HT-29 (cell line): Measurements from ENCODE around the gene TAGLN. TPM values are rescaled to one million over a fixed set of nuclear protein-coding genes. Genes with fewer than 3 reads are reported as not detected.

ENCODE experiments used
- DNase-seq: peaks from one replicate; pipeline ENCODE4 v3.0.0-alpha.2; 2015; ENCODE audit warnings: low spot score
- total RNA-seq: library from RNA; depleted of rRNA; stranded (reverse); fragments of >200 nt; shearing (Covaris generic); gene quantifications from 2 replicates; pipeline ENCODE4 v1.2.3, GENCODE V29; 2014; rRNA removed

The TAGLN gene
- 11.3 and 14.7 TPM in 2 replicates for total RNA-seq

DNA sequence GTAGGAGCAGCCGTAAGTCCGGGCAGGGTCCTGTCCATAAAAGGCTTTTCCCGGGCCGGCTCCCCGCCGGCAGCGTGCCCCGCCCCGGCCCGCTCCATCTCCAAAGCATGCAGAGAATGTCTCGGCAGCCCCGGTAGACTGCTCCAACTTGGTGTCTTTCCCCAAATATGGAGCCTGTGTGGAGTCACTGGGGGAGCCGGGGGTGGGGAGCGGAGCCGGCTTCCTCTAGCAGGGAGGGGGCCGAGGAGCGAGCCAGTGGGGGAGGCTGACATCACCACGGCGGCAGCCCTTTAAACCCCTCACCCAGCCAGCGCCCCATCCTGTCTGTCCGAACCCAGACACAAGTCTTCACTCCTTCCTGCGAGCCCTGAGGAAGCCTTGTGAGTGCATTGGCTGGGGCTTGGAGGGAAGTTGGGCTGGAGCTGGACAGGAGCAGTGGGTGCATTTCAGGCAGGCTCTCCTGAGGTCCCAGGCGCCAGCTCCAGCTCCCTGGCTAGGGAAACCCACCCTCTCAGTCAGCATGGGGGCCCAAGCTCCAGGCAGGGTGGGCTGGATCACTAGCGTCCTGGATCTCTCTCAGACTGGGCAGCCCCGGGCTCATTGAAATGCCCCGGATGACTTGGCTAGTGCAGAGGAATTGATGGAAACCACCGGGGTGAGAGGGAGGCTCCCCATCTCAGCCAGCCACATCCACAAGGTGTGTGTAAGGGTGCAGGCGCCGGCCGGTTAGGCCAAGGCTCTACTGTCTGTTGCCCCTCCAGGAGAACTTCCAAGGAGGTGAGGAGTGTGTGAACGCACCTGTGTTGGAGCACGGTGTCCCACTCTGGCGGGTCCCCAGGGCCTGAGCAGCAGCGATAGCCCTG, at the start of gene TAGLN:
TAGLN (plus strand) TSS at position 318 of the 863 bp plus-strand sequence. CDS start 3,644 bp downstream, outside the sequence.
- no peak for DNase-seq

GRCh38 chr11:117152066-117152465, 47.1 kb upstream of the TAGLN start:
- DNase-seq = no peak

- no peak for DNase-seq
Observed at GRCh38 chr11:117154468-117154867, 44.7 kb upstream of the TAGLN start.

GRCh38 chr11:117157507-117157906, 41.7 kb upstream of the TAGLN start:
- no peak for DNase-seq

DNA sequence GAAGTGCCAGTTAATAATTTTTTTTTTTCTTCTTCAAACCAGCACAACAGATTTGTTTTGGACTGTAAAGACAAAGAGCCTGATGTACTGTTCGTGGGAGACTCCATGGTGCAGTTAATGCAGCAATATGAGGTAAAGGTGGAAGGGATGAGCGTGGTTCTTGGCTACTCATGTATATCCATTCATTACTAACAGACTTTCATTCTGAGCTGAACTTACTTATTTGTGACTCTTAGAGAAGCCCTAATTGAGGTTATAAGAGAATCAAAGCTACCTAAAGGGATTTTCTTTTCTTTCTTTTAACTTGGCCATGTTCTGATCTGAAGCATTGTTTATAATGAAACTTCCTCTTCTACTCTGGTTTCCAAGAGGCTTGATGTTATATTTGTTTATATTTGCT, 39.3 kb upstream of the TAGLN start:
- no peak for DNase-seq

DNA sequence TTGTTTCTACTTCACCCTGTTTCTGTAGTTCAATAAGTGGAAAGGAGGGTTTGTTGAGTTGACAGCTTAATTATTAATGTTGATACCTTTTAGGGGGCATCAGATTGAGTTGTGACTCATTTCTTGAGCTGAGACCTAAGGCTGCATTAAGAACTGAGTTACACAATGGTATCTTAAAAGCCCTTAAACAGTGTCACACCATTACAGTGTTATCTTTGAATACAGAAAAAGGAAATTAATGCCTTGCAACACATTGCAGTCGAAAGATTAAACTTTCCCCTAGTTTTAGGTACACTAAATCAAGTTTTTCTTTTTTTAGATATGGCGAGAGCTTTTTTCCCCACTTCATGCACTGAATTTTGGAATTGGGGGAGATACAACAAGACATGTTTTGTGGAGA, 38.3 kb upstream of the TAGLN start:
- DNase-seq = no peak

- no peak for DNase-seq
Observed at GRCh38 chr11:117166491-117166890, 32.7 kb upstream of the TAGLN start.

DNA sequence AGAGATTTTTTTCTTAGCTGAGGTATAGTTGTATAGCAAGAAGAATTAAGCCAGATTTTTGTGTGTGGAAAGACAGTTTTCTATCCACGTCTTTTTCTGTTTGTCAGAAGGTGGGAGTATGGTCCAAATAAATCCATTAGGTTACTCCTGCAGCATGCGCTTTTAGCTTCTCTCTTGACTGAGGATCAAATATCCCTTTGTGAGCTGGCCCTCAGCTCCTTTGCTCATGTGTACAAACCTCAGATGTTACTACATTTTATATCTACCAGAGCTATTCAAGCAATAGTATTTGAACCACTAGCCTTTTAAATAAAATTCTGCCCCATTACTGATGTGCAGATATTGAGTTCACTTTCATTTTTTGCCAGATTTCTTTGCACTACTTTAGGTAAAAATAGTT, 29.4 kb upstream of the TAGLN start:
- DNase-seq = no peak

DNA sequence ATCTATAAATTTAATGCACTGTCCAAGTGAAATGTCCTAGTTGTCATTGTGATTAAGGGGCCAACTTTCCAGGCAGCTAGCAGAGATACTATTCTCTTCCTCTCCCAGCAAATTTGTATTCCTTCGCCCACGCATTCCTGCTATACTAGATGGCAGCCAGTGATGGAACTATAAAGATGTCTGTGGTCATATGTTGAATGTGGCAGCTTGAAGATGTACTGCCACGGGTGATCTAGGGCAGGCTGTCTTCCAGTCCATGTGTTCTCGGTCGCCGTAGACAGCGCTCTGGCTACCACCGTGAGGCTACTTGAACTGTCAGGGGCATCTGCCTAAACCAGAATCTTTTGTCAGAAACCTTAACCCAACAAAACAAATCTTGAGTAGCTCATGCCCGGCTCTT, 29.0 kb upstream of the TAGLN start:
- no peak for DNase-seq

DNA sequence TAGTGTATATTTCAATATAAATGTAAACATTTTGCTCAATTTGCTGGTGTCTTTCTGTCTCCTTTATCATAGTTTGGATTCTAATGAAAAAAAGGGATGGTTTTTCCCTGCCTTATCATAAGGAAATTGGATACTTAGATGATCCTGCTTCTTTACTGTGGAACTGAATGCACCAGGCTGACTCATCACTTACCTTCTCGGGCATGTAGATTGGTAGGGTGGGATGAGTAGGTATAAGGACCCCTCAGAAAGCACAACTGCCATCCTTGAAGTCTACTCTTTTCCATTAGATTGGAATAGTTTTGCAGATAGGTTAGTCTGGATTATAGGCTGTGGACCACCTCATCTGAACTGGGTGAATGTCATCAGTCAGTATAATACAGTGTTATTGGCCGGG, 28.2 kb upstream of the TAGLN start:
- no peak for DNase-seq

DNA sequence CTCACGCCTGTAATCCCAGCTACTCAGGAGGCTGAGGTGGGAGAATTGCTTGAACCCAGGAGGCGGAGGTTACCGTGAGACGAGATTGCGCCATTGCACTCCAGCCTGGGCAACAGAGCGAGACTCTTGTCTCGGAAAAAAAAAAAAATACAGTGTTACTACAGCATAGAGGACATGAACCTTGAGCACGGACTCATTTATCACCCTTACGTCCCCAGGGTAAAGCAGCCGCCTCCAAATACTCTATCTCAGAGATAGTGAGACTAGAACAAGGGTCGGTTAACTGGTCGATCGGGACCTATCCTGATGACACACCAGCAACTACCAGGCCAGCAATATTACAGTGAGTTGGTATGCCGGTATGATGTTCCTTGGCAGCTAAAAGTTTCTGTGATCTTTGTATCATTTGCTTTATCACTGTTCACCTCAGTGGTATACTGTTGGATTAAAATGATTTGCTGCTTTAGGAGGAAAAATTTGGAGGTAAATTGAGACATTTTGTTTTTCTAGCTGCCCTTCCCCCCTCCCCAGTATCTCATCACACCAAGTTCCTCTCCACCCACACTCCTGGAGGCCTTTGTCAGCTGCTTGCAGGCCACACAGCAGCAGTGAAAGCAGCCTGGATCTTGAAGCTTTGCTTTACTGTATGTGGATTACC, 27.6 kb upstream of the TAGLN start:
- no peak for DNase-seq

GRCh38 chr11:117172724-117173421, 26.3 kb upstream of the TAGLN start:
- DNase-seq = no peak

GRCh38 chr11:117175104-117175503, 24.1 kb upstream of the TAGLN start:
- no peak for DNase-seq

- DNase-seq = no peak
Observed at GRCh38 chr11:117175781-117176180, 23.4 kb upstream of the TAGLN start.

GRCh38 chr11:117176186-117176585, 23.0 kb upstream of the TAGLN start:
- peak; percentile 34 for DNase-seq

- peak; percentile 62 for DNase-seq
Observed at GRCh38 chr11:117177534-117178209, 21.5 kb upstream of the TAGLN start.

GRCh38 chr11:117178210-117179034, 20.7 kb upstream of the TAGLN start, which contains the start of gene SIDT2:
TSS of gene SIDT2 (plus strand) at chr11:117178743. CDS start at chr11:117179264, 521 bp downstream.
- peak; percentile 94 for DNase-seq

GRCh38 chr11:117179048-117179999, 19.8 kb upstream of the TAGLN start:
- peak; percentile 55 for DNase-seq

DNA sequence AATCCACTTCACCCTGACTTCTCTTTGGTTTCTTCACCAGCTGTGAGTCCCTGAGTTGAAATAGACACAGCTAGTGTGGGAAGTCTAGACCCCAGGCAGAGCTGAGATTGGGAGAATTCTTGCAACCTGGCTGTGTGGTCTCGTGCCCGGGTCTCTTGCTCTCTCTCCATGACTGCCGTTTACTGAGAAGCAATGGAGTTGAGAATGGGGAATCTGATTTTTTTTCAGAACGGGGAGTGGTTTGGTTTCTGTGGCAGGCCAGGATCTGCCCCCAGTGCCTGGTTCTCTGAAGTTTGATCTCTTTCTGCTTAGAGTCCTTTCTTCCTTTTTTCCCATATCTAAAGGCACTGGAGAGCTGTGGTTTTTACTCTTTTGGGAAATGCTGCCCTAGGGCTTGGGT, 19.1 kb upstream of the TAGLN start:
- DNase-seq = no peak
